Activated T-cell treated with anti-CD3 and anti-CD28 coated beads for 24 hours (primary cell): ENCODE results near the gene PLCD4.

Source experiments
- DNase-seq: peaks from one replicate; pipeline ENCODE4 v3.0.0-alpha.2; 2020; ENCODE audit warnings: low read depth

Gene PLCD4

GRCh38 chr2:218664653-218665052 lies 57.0 kb downstream of the PLCD4 start:
- no peak for DNase-seq

GRCh38 chr2:218671097-218671653 lies 63.5 kb downstream of the PLCD4 start:
- no peak for DNase-seq

GRCh38 chr2:218671654-218672566 lies 64.2 kb downstream of the PLCD4 start, which contains the start of the genes RNF25 and STK36:
Gene RNF25, minus strand, starts transcription at chr2:218672002. Its CDS starts 32 bp downstream, at chr2:218671970.
Gene STK36, plus strand, starts transcription at chr2:218672086. Its CDS starts 744 bp downstream, at chr2:218672830.
- peak; percentile 76 for DNase-seq

- DNase-seq = no peak
Measured at GRCh38 chr2:218679119-218679518, 71.4 kb downstream of the PLCD4 start.

GRCh38 chr2:218680061-218680460 lies 72.4 kb downstream of the PLCD4 start:
- DNase-seq = no peak
